Lung (tissue), 12 donors: Measurements from ENCODE around the gene SETD1B. TPM values are rescaled to one million over a fixed set of nuclear protein-coding genes. Genes with fewer than 3 reads are reported as not detected.
A peak's percentile ranks its signal among the peaks of the same experiment; 100 is the strongest.

Experiments
- ATAC-seq: fragments of 200-7000 bp; cut with Tn5 transposase; one replicate; pipeline ENCODE4 v1.9.1; 2020; ENCODE audit warnings: moderate number of reproducible peaks; ENCODE audit not compliant: insufficient read depth, low FRiP score
- DNase-seq, 3 donors: peaks; one replicate each; pipeline ENCODE4 v3.0.0-alpha.2; 2013 to 2017
- H3K27ac ChIP-seq, 2 donors: one replicate each; pipeline ENCODE4 v1.5.1; 2013; ENCODE audit warnings: mild to moderate bottlenecking in 2 of 2, moderate library complexity in 2 of 2, control low read depth in 1 of 2, inconsistent platforms in 1 of 2, low read depth in 1 of 2, low read length in 1 of 2
- H3K27me3 ChIP-seq, 3 donors: one replicate each; pipeline ENCODE4 v1.5.1; 2013; ENCODE audit warnings: low read length in 2 of 3; ENCODE audit not compliant: control insufficient read depth in 3 of 3, insufficient read depth in 3 of 3
- H3K36me3 ChIP-seq, 4 donors: one replicate each; pipeline ENCODE4 v1.5.1; 2013; ENCODE audit warnings: low read length in 4 of 4, mild to moderate bottlenecking in 1 of 4, moderate library complexity in 1 of 4; ENCODE audit not compliant: control insufficient read depth in 4 of 4, insufficient read depth in 4 of 4
- H3K4me1 ChIP-seq, 5 donors: one replicate each; pipeline ENCODE4 v1.5.1; 2013; ENCODE audit warnings: low read length in 5 of 5, mild to moderate bottlenecking in 2 of 5, moderate library complexity in 1 of 5; ENCODE audit not compliant: control insufficient read depth in 5 of 5, insufficient read depth in 5 of 5
- H3K4me3 ChIP-seq: one replicate; pipeline ENCODE4 v1.5.1; 2013; ENCODE audit warnings: mild to moderate bottlenecking, control low read depth, moderate library complexity
- H3K9ac ChIP-seq, 2 donors: one replicate each; pipeline ENCODE4 v1.5.1; 2013; ENCODE audit warnings: low read length in 2 of 2, control low read depth in 1 of 2; ENCODE audit not compliant: insufficient read depth in 1 of 2
- H3K9me3 ChIP-seq, 4 donors: one replicate each; pipeline ENCODE4 v1.5.1; 2013; ENCODE audit warnings: low read length in 3 of 4, mild to moderate bottlenecking in 1 of 4, moderate library complexity in 1 of 4; ENCODE audit not compliant: control insufficient read depth in 4 of 4, insufficient read depth in 3 of 4
- CTCF ChIP-seq: IDR thresholded peaks from 2 replicates; pipeline ENCODE4 v1.5.1; 2012; ENCODE audit warnings: mild to moderate bottlenecking; ENCODE audit errors: control extremely low read depth, extremely low read depth
- WGBS, 2 donors: extraction: QIAGEN DNeasy Blood & Tissue Kit; methylation state at CpG; one replicate each; pipeline ENCODE4 v1.1.7; 2013; 5-methylcytosine and 5-hydroxymethylcytosine counted together
- polyA plus RNA-seq, 2 donors: library from polyadenylated mRNA; stranded (reverse); fragments of 200-250 nt; gene quantifications; one replicate each; pipeline ENCODE4 v1.2.1, GENCODE V29; 2013
- total RNA-seq, 2 donors: library from RNA; depleted of rRNA in 1 of 2; stranded (reverse); fragments of >200 nt in 1 of 2; gene quantifications; one replicate each; pipeline ENCODE4 v1.2.1, GENCODE V29; 2014 to 2021
- donor health status: control.
- donor health status: control.
- donor health status: Bipolar disorder and iron deficiency.
- donor health status: healthy.
- donor health status: DM: yes; HTN: yes; CAD: no.

The SETD1B gene
- total and polyA plus RNA-seq, 4 donors, result 7.3 to 28.1 (median 10.4) TPM

- Histone ChIP-seq H3K4me1 (peaks cover 0 to 10% (median 6%) of the 10 kb centered on the region in 5 donors), H3K9me3 (no peaks in the 10 kb centered on the region), H3K27me3 (no peaks in the 10 kb centered on the region), H3K36me3 (peaks cover 0 to 12% (median 0%) of the 10 kb centered on the region in 4 donors), H3K27ac (no peak overlapping the region), H3K9ac (no peak overlapping the region), H3K4me3 (no peak overlapping the region)
- ATAC-seq, result no peak
- TF ChIP-seq CTCF, result no peak
- 87 to 96% methylated on average over 11 of the region's 11 CpGs for WGBS, 2 donors
- DNase-seq, result no peak
Observed at GRCh38 chr12:121780429-121780828, 23.4 kb upstream of the SETD1B start.

GRCh38 chr12:121781484-121781997 lies 22.3 kb upstream of the SETD1B start:
- 50 to 60% methylated on average over 12 of the region's 12 CpGs for WGBS, 2 donors
- H3K9ac ChIP-seq, result no peak overlapping the region
- no peak for TF ChIP-seq CTCF
- DNase-seq (no peak), ATAC-seq (no peak)
- H3K4me1 ChIP-seq, result peaks cover 0 to 9% (median 6%) of the 10 kb centered on the region in 5 donors
- no peak overlapping the region for H3K4me3 ChIP-seq
- peak overlapping the region in 1 of 2 donors; percentile 13 for H3K27ac ChIP-seq
- H3K27me3 ChIP-seq, result no peaks in the 10 kb centered on the region
- H3K36me3 ChIP-seq, result peaks cover 0 to 12% (median 0%) of the 10 kb centered on the region in 4 donors
- no peaks in the 10 kb centered on the region for H3K9me3 ChIP-seq

- peak overlapping the region; percentile 26 to 70 for H3K27ac ChIP-seq
- DNase-seq (no peak), ATAC-seq (no peak)
- no peak overlapping the region for H3K9ac ChIP-seq
- WGBS, 2 donors, result 34 to 42% methylated on average over 14 of the region's 14 CpGs
- H3K4me1 ChIP-seq, result peaks cover 0 to 9% (median 6%) of the 10 kb centered on the region in 5 donors
- H3K9me3 ChIP-seq, result no peaks in the 10 kb centered on the region
- H3K36me3 ChIP-seq, result peaks cover 0 to 12% (median 0%) of the 10 kb centered on the region in 4 donors
- no peaks in the 10 kb centered on the region for H3K27me3 ChIP-seq
- H3K4me3 ChIP-seq, result no peak overlapping the region
- TF ChIP-seq CTCF, result no peak
Observed at GRCh38 chr12:121781998-121782979, 21.5 kb upstream of the SETD1B start.
